GM12878 (cell line): ENCODE data around the gene CAPRIN2. TPM values are rescaled to one million over a fixed set of nuclear protein-coding genes. Genes with fewer than 3 reads are reported as not detected.

Experiments
- ATAC-seq: fragments of 200-7000 bp; cut with Tn5 transposase; 3 replicates; pipeline ENCODE4 v1.9.1; 2020; ENCODE audit warnings: mild to moderate bottlenecking, moderate library complexity
- BruUV-seq: library from RNA; stranded (reverse); fragments of 400-500 nt; replicated peaks from 2 replicates; lab custom pipeline; 2021; lab: Mats Ljungman, UMichigan
- CTCF ChIA-PET: fragments of 300-600 bp; sonication (Branson Sonifier 250); formaldehyde crosslinking; extraction: SDS; loops from one replicate; lab custom pipeline; 2021; ENCODE audit warnings: inconsistent platforms; lab: Yijun Ruan, JAX
- POLR2A ChIA-PET: fragments of 350-600 bp; formaldehyde crosslinking; extraction: SDS; loops from one replicate; lab custom pipeline; 2021; ENCODE audit warnings: inconsistent platforms; lab: Charles Lee
- RAD21 ChIA-PET: fragments of 300-600 bp; sonication (Branson Sonifier 250); formaldehyde crosslinking; loops from one replicate; lab custom pipeline; 2023; ENCODE audit warnings: antibody characterized with exemption; ENCODE audit not compliant: unreplicated experiment; lab: Charles Lee
- SMC1A ChIA-PET: fragments of 300-600 bp; sonication (Branson Sonifier 250); formaldehyde crosslinking; loops from one replicate; lab custom pipeline; 2023; ENCODE audit not compliant: unreplicated experiment, uncharacterized antibody; lab: Charles Lee
- DNase-seq: peaks from one replicate; pipeline ENCODE4 v3.0.0-alpha.2; 2011; ENCODE audit warnings: low read depth, low spot score
- FAIRE-seq: peaks from 3 replicates; lab custom pipeline; 2011; peaks lifted over from hg19 to GRCh38; lab: Jason Lieb, UNC
- H2AFZ ChIP-seq: 2 replicates; pipeline ENCODE4 v1.6.0; 2011; ENCODE audit warnings: low read depth, low read length, control low read depth; ENCODE audit not compliant: control insufficient read depth
- H3K27ac ChIP-seq: 2 replicates; pipeline ENCODE4 v1.5.1; 2011; ENCODE audit warnings: control low read depth; ENCODE audit not compliant: control insufficient read depth, insufficient read depth
- H3K27me3 ChIP-seq, 2 experiments: replicated peaks in 1 of 2; 2 replicates each; pipeline versions ENCODE4 v1.6.0 to v1.6.1; 2011; ENCODE audit warnings: low read length in 1 of 2; ENCODE audit not compliant: control insufficient read depth in 2 of 2, insufficient read depth in 2 of 2
- H3K36me3 ChIP-seq, 2 experiments: 2 replicates each; pipeline ENCODE4 v1.5.1; 2011; ENCODE audit warnings: low read length in 1 of 2; ENCODE audit not compliant: control insufficient read depth in 2 of 2, insufficient read depth in 2 of 2
- H3K4me1 ChIP-seq: 2 replicates; pipeline ENCODE4 v1.6.1; 2011; ENCODE audit warnings: mild to moderate bottlenecking, low read length, moderate library complexity, mixed read lengths; ENCODE audit not compliant: control insufficient read depth, insufficient read depth
- H3K4me2 ChIP-seq: 2 replicates; pipeline ENCODE4 v1.6.0; 2011; ENCODE audit warnings: control low read depth; ENCODE audit not compliant: control insufficient read depth, insufficient read depth
- H3K4me3 ChIP-seq: fragments of 200-600 bp; sonication (generic); 2 replicates; pipeline ENCODE4 v1.5.1; 2016
- H3K79me2 ChIP-seq: 2 replicates; pipeline ENCODE4 v1.6.0; 2011; ENCODE audit warnings: low read length; ENCODE audit not compliant: control insufficient read depth, insufficient read depth
- H3K9ac ChIP-seq: 2 replicates; pipeline ENCODE4 v1.8.0; 2011; ENCODE audit warnings: low read length, control low read depth, mixed read lengths; ENCODE audit not compliant: control insufficient read depth, insufficient read depth
- H3K9me3 ChIP-seq: replicated peaks from 3 replicates; pipeline ENCODE4 v1.5.1; 2011; ENCODE audit warnings: mild to moderate bottlenecking, low read length; ENCODE audit not compliant: control insufficient read depth, insufficient read depth
- H4K20me1 ChIP-seq: 2 replicates; pipeline ENCODE4 v1.6.0; 2011; ENCODE audit not compliant: control insufficient read depth, insufficient read depth
- KAT2A ChIP-seq: conservative IDR thresholded peaks from 2 replicates; pipeline ENCODE4 v1.6.1; 2011; ENCODE audit warnings: low read depth, low read length; ENCODE audit not compliant: control insufficient read depth
- RELA ChIP-seq: fragments of 450-650 bp; IDR thresholded peaks from 2 replicates; pipeline ENCODE4 v1.8.0; 2014; ENCODE audit warnings: borderline replicate concordance; ENCODE audit not compliant: partially characterized antibody
- SP1 ChIP-seq: IDR thresholded peaks from one replicate; pipeline ENCODE4 v1.6.1; 2011; ENCODE audit warnings: low read depth, low read length
- SRF ChIP-seq, 2 experiments: IDR thresholded peaks; 2 replicates each; pipeline ENCODE4 v1.6.1; 2011; ENCODE audit warnings: low read depth in 2 of 2, low read length in 2 of 2, mild to moderate bottlenecking in 1 of 2, moderate library complexity in 1 of 2
- ZBTB33 ChIP-seq: fragments of 450-650 bp; IDR thresholded peaks from 2 replicates; pipeline ENCODE4 v1.6.1; 2017; ENCODE audit warnings: mild to moderate bottlenecking
- WGBS: methylation state at CpG from one replicate; pipeline ENCODE4 v1.1.6; 2016; ENCODE audit warnings: low lambda C conversion rate; ENCODE audit not compliant: insufficient replicate concordance, insufficient coverage; ENCODE audit errors: missing lambda C conversion rate; 5-methylcytosine and 5-hydroxymethylcytosine counted together
- in situ Hi-C: fragments of 300-500 bp; cut with MboI; formaldehyde crosslinking; loops from 9 replicates; pipeline ENCODE4 v1.14.3; 2018; ENCODE audit warnings: mixed read lengths
- intact Hi-C: fragments of 100-400 bp; cut with micrococcal nuclease; formaldehyde crosslinking; loops from one replicate; pipeline ENCODE4 v1.14.2; 2022; ENCODE audit not compliant: unreplicated experiment
- polyA plus RNA-seq, 11 experiments: library from polyadenylated mRNA; depleted of rRNA in 4 of 11; unstranded in 6 of 11; stranded (reverse) in 5 of 11; fragments of >200 nt; fragmentation: Nextera tagmentation in 4 of 11; fragmentation: Illumina TruSeq in 1 of 11; extraction: Ambion mirVana in 4 of 11; extraction: Trizol in 1 of 11; gene quantifications; 1 replicate in 1 of 11; 2 replicates in 10 of 11; pipeline versions ENCODE4 v1.2.1 to v1.2.3, GENCODE V29; 2011 to 2016; ENCODE audit warnings: inconsistent platforms in 2 of 11, missing spikeins in 2 of 11, low read depth in 1 of 11
- total RNA-seq, 4 experiments: library from RNA; depleted of rRNA in 3 of 4; stranded (reverse); fragments of >200 nt in 3 of 4; fragmentation: Illumina TruSeq in 1 of 4; extraction: Trizol in 1 of 4; gene quantifications; 2 replicates each; pipeline versions ENCODE4 v1.2.1 to v1.2.3, GENCODE V29; 2013 to 2021

The CAPRIN2 gene
- total and polyA plus RNA-seq, 10 of the 15 experiments (the other 5 are each of a cell fraction or from before 2014, with no cell fraction given), result 1.2 to 13.6 (median 8.2) TPM

DNA sequence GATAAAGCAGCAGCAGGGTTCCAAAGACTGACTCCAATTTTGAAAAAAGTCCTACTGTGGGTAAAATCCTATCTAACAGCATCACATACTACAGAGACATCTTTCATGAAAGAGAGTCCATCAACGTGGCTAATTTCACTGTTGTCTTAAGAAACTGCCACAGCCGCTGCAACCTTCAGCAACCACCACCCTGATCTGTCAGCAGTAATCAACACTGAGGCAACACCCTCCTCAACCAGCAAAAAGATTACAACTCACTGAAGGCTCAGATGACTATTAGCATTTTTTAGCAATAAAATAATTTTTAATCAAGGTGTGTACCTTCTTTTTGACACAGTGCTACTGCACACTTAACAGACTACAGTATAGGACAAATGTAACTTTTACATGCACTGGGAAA, 6.6 kb downstream of the CAPRIN2 start:
- POLR2A ChIA-PET, result no interaction called here

More for the DNA sequence above, 6.6 kb downstream of the CAPRIN2 start:
- Histone ChIP-seq H3K4me3 (no peak overlapping the region), H3K27ac (no peak overlapping the region), H2AFZ (no peak overlapping the region), H3K4me2 (no peak overlapping the region), H4K20me1 (no peaks in the 10 kb centered on the region), H3K36me3 (no peaks in the 10 kb centered on the region), H3K9me3 (no peaks in the 10 kb centered on the region)
- SMC1A ChIA-PET, result no interaction called here
- no peak for FAIRE-seq
- in situ Hi-C loops, result no loop called here
- DNase-seq, result no peak
- no TSS peak for BruUV-seq
- RAD21 ChIA-PET, result no interaction called here
- no peak for ATAC-seq
- TF ChIP-seq ZBTB33 (no peak), RELA (no peak), KAT2A (no peak), SP1 (no peak), SRF (IDR thresholded peaks at IDR 0.05; ENCODE audit: low read depth in 2 of 2, low read length in 2 of 2) (no peak)
- TF ChIP-seq, all 136 proteins: peak for 0
- 50% methylated on average over 2 of the region's 2 CpGs for WGBS
- Histone ChIP-seq H3K79me2 (no peaks in the 10 kb centered on the region), H3K27me3 (no peaks in the 10 kb centered on the region), H3K4me1 (peaks cover 3% of the 10 kb centered on the region; the same call in 1 of the 2 replicates), H3K9ac (no peak overlapping the region)
- intact Hi-C loops, result no loop called here
- CTCF ChIA-PET, result no interaction called here
